Measurements from ENCODE around the gene PLCH1. TPM values are rescaled to one million over a fixed set of nuclear protein-coding genes. Genes with fewer than 3 reads are reported as not detected.

The PLCH1 gene
- total and polyA plus RNA-seq, 2 of the 8 experiments (the other 6 are each of a cell fraction or from before 2014, with no cell fraction given), result 5.8 to 17.2 TPM

- Histone ChIP-seq H2AK5ac (ENCODE audit: low read depth, low read length) (no peak overlapping the region), H2BK12ac (ENCODE audit: low read depth, low read length) (no peak overlapping the region), H2BK15ac (ENCODE audit: low read length) (no peak overlapping the region), H3K4me3 (ENCODE audit: extremely low read depth in 1 of 4, insufficient read depth in 2 of 4, low read depth in 3 of 4, low read length in 4 of 4) (no peak overlapping the region), H3K14ac (ENCODE audit: insufficient read length) (no peak overlapping the region), H4K5ac (ENCODE audit: insufficient read length, low read depth, low read length) (no peak overlapping the region), H3K23ac (ENCODE audit: insufficient read length) (no peak overlapping the region), H2BK5ac (ENCODE audit: low read depth, low read length) (no peak overlapping the region), H3K23me2 (ENCODE audit: low read depth, low read length) (no peaks in the 10 kb centered on the region), H3K56ac (replicated peaks; ENCODE audit: insufficient read length, low read depth, low read length) (no peak overlapping the region), H3K18ac (ENCODE audit: extremely low read depth, low read length) (no peak overlapping the region), H3K79me2 (ENCODE audit: control insufficient read depth in 1 of 2, insufficient read depth in 2 of 2, low read length in 2 of 2) (no peaks in the 10 kb centered on the region), H4K20me1 (replicated peaks in 1 of 2; ENCODE audit: control insufficient read depth in 1 of 2, insufficient read depth in 2 of 2, low read length in 2 of 2) (no peaks in the 10 kb centered on the region), H3K79me1 (ENCODE audit: low read depth, low read length) (no peaks in the 10 kb centered on the region), H4K8ac (ENCODE audit: extremely low read depth, insufficient read depth, low read length) (no peak overlapping the region), H3K9ac (replicated peaks in 1 of 4; ENCODE audit: extremely low read depth in 1 of 4, low read depth in 3 of 4, low read length in 3 of 4) (no peak overlapping the region), H3K4ac (replicated peaks; ENCODE audit: insufficient read length, low read depth, low read length) (no peak overlapping the region), H3K4me2 (ENCODE audit: insufficient read depth in 1 of 2, low read depth in 2 of 2, low read length in 2 of 2) (no peak overlapping the region), H3K27ac (ENCODE audit: low read depth, low read length) (no peak overlapping the region), H3K4me1 (replicated peaks in 1 of 4; ENCODE audit: control insufficient read depth in 3 of 4, insufficient read depth in 4 of 4, low read length in 3 of 4) (no peaks in the 10 kb centered on the region), H2BK20ac (ENCODE audit: low read length) (no peak overlapping the region), H2AFZ (ENCODE audit: low read length) (no peak overlapping the region), H2BK120ac (replicated peaks; ENCODE audit: low read depth, low read length) (no peak overlapping the region), H3K9me3 (ENCODE audit: insufficient read depth in 2 of 2, low read depth in 1 of 2, low read length in 1 of 2) (no peaks in the 10 kb centered on the region), H3K36me3 (ENCODE audit: control insufficient read depth in 2 of 4, insufficient read depth in 4 of 4, low read length in 3 of 4) (no peaks in the 10 kb centered on the region; a peak in 3 of 8 replicates), H4K91ac (replicated peaks; ENCODE audit: insufficient read length, low read length) (no peak overlapping the region), H3K27me3 (replicated peaks in 1 of 4; ENCODE audit: control insufficient read depth in 3 of 4, extremely low read depth in 1 of 4, insufficient read depth in 3 of 4, low read length in 3 of 4) (no peaks in the 10 kb centered on the region)
- WGBS, 2 experiments (ENCODE audit: extremely low coverage in 1 of 2, insufficient coverage in 1 of 2, insufficient read length in 1 of 2, insufficient replicate concordance in 2 of 2, low coverage in 1 of 2, low lambda C conversion rate in 2 of 2, missing lambda C conversion rate in 1 of 2), result 84% methylated on average over 1 of the region's 1 CpG; no CpG with 5 or more reads in 1 of the 2 experiments
- DNase-seq (ENCODE audit: low read depth in 1 of 2, low spot score in 2 of 2) (no peak), FAIRE-seq (no peak)
- ChIA-PET CTCF (ENCODE audit: partially characterized antibody) (interaction anchor here (1.2 to 1.3 kb wide), 3 partner anchors 18 to 216 kb away, joined by 3 to 4 read pairs (median 3); no protein-coding TSS in a partner anchor), POLR2A (ENCODE audit: partially characterized antibody) (no interaction called here)
- TF ChIP-seq TCF12 (IDR thresholded peaks at IDR 0.05; ENCODE audit: low read depth, low read length) (no peak), BRCA1 (IDR thresholded peaks at IDR 0.05; ENCODE audit: low read depth, low read length) (no peak), SIRT6 (IDR thresholded peaks at IDR 0.05; ENCODE audit: low read length) (no peak), SP2 (IDR thresholded peaks at IDR 0.05; ENCODE audit: low read length) (no peak), RBBP5 (IDR thresholded peaks at IDR 0.05; ENCODE audit: borderline replicate concordance, low read depth, low read length) (no peak), GTF2F1 (IDR thresholded peaks at IDR 0.05; ENCODE audit: borderline replicate concordance, low read depth, low read length) (no peak), TAF1 (IDR thresholded peaks at IDR 0.05; ENCODE audit: low read depth, low read length) (no peak), RAD21 (IDR thresholded peaks at IDR 0.05 in 1 of 2, conservative IDR thresholded peaks at IDR 0.05 in 1 of 2; ENCODE audit: low read depth in 2 of 2, low read length in 2 of 2) (no peak), FOSL1 (IDR thresholded peaks at IDR 0.05; ENCODE audit: insufficient read depth, low read depth, low read length) (no peak), HDAC6 (IDR thresholded peaks at IDR 0.05; ENCODE audit: low read depth, low read length) (no peak), GABPA (IDR thresholded peaks at IDR 0.05; ENCODE audit: borderline replicate concordance, insufficient read depth, low read length) (no peak), MAFK (IDR thresholded peaks at IDR 0.05; ENCODE audit: low read depth, low read length) (no peak)
Measured at GRCh38 chr3:155485897-155486296, 259.0 kb downstream of the PLCH1 start.

Measured in H1 (cell line).